ENCODE results near the gene DCUN1D2. TPM values are rescaled to one million over a fixed set of nuclear protein-coding genes. Genes with fewer than 3 reads are reported as not detected.
A peak's percentile ranks its signal among the peaks of the same experiment; 100 is the strongest.

Gene DCUN1D2
- total RNA-seq, 1 donor from 2014 or later: 23.8 TPM

GRCh38 chr13:113475280-113475679 lies 15.2 kb downstream of the DCUN1D2 start:
- H3K27ac ChIP-seq: no peak overlapping the region
- H3K27me3 Mint-ChIP-seq (ENCODE audit: insufficient read depth, low read depth): peaks cover 3% of the 10 kb centered on the region
- peaks cover 54% of the 10 kb centered on the region for H3K36me3 Mint-ChIP-seq
- H3K9ac ChIP-seq: no peak overlapping the region
- DNase-seq (ENCODE audit: low spot score): no peak
- H3K4me3 Mint-ChIP-seq: no peak overlapping the region
- H3K4me2 ChIP-seq: no peak overlapping the region
- H3K36me3 ChIP-seq: peaks cover 10% of the 10 kb centered on the region
- peaks cover 8% of the 10 kb centered on the region for H3K9me3 Mint-ChIP-seq
- H3K27ac Mint-ChIP-seq: no peak overlapping the region
- no peaks in the 10 kb centered on the region for H4K20me1 ChIP-seq (ENCODE audit: low read depth)
- H3K4me3 ChIP-seq: no peak overlapping the region
- H3K79me2 ChIP-seq (ENCODE audit: low read depth): peaks cover 22% of the 10 kb centered on the region
- no peak for TF ChIP-seq EZH2 (IDR thresholded peaks at IDR 0.05)
- no peak for TF ChIP-seq EZH2phosphoT487 (IDR thresholded peaks at IDR 0.05)
- TF ChIP-seq, protein P1, sequence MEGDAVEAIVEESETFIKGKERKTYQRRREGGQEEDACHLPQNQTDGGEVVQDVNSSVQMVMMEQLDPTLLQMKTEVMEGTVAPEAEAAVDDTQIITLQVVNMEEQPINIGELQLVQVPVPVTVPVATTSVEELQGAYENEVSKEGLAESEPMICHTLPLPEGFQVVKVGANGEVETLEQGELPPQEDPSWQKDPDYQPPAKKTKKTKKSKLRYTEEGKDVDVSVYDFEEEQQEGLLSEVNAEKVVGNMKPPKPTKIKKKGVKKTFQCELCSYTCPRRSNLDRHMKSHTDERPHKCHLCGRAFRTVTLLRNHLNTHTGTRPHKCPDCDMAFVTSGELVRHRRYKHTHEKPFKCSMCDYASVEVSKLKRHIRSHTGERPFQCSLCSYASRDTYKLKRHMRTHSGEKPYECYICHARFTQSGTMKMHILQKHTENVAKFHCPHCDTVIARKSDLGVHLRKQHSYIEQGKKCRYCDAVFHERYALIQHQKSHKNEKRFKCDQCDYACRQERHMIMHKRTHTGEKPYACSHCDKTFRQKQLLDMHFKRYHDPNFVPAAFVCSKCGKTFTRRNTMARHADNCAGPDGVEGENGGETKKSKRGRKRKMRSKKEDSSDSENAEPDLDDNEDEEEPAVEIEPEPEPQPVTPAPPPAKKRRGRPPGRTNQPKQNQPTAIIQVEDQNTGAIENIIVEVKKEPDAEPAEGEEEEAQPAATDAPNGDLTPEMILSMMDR (IDR thresholded peaks at IDR 0.05): no peak
- H3F3A ChIP-seq (ENCODE audit: low read depth): peaks cover 13% of the 10 kb centered on the region
- H2AFZ ChIP-seq (replicated peaks): no peak overlapping the region
- H3K4me1 ChIP-seq: no peaks in the 10 kb centered on the region
- peaks cover 4% of the 10 kb centered on the region for H3K4me1 Mint-ChIP-seq
- no peaks in the 10 kb centered on the region for H3K27me3 ChIP-seq
- H3K9me3 ChIP-seq (ENCODE audit: low read depth): no peaks in the 10 kb centered on the region

DNA sequence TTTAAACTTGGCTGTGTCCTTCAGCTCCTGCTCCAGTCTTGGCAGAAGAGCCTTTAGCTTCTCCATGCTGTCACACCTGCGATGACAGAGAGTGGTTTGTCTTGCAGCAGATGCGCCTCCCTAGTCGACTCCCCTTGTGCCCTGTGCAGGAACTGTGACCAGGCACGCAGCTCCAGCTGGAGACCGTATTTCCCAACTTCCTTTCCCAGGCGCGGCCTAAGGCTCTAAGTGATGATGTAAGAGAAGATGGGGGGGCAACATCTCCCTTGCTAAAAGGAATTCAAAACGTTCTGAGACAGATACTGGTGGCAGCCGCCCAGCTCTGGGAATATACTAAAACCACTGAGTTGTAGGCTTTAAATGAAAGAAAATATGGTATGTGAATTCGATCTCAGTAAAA lies 16.3 kb downstream of the DCUN1D2 start:
- Histone ChIP-seq H3K9ac (no peak overlapping the region), H3K27me3 (no peaks in the 10 kb centered on the region), H3K36me3 (peaks cover 5% of the 10 kb centered on the region), H3F3A (ENCODE audit: low read depth) (peaks cover 20% of the 10 kb centered on the region), H4K20me1 (ENCODE audit: low read depth) (no peaks in the 10 kb centered on the region), H3K4me3 (no peak overlapping the region), H2AFZ (replicated peaks) (no peak overlapping the region), H3K27ac (no peak overlapping the region), H3K4me2 (no peak overlapping the region), H3K79me2 (ENCODE audit: low read depth) (peaks cover 24% of the 10 kb centered on the region), H3K9me3 (ENCODE audit: low read depth) (no peaks in the 10 kb centered on the region), H3K4me1 (peaks cover 3% of the 10 kb centered on the region)
- TF ChIP-seq, protein P1 (IDR thresholded peaks at IDR 0.05): no peak
- TF ChIP-seq EZH2phosphoT487 (IDR thresholded peaks at IDR 0.05) (no peak), EZH2 (IDR thresholded peaks at IDR 0.05) (no peak)
- no peak overlapping the region for H3K27ac Mint-ChIP-seq
- no peak overlapping the region for H3K4me3 Mint-ChIP-seq
- peaks cover 10% of the 10 kb centered on the region for H3K9me3 Mint-ChIP-seq
- H3K4me1 Mint-ChIP-seq: peaks cover 14% of the 10 kb centered on the region
- H3K36me3 Mint-ChIP-seq: peaks cover 54% of the 10 kb centered on the region
- DNase-seq (ENCODE audit: low spot score): no peak
- H3K27me3 Mint-ChIP-seq (ENCODE audit: insufficient read depth, low read depth): peaks cover 3% of the 10 kb centered on the region

DNA sequence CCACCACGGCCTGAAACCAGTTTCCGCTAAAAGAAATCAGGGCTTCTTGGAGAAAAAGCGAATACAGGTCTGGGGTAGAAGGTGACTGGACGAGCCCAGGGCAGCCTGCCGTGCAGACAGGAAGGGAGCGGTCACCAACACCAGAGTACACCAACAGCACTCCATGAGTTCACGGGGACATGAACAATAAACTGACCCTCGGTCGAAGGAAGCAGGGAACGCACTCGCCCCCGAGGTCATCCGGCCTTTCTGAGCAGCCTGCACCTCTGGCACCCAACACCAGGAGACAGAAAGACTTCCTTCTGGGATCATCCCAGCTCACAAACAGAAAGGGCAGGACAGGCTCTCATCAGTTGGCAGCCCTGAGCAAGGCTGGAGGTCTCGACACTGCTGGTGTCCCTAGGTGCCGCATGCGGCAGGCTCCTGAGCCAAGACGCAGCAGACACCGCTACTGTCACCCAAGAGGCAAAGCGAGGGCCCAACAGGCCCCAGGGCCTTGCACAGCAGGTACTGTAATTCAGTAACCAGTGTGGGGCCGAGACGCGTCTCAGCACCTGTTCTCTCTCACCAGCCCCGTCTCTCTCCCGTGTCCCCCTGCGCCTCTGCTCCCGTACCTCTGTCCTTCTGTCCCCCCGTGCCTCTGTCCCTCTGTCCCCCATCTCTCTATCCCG lies 18.0 kb downstream of the DCUN1D2 start:
- Histone ChIP-seq H3F3A (ENCODE audit: low read depth) (peaks cover 33% of the 10 kb centered on the region), H3K4me3 (no peak overlapping the region), H3K4me1 (peaks cover 14% of the 10 kb centered on the region), H4K20me1 (ENCODE audit: low read depth) (no peaks in the 10 kb centered on the region), H3K27me3 (no peaks in the 10 kb centered on the region), H3K4me2 (no peak overlapping the region), H2AFZ (replicated peaks) (no peak overlapping the region), H3K9me3 (ENCODE audit: low read depth) (no peaks in the 10 kb centered on the region), H3K79me2 (ENCODE audit: low read depth) (peaks cover 30% of the 10 kb centered on the region), H3K27ac (peak overlapping the region; percentile 73), H3K36me3 (no peaks in the 10 kb centered on the region), H3K9ac (no peak overlapping the region)
- Mint-ChIP-seq H3K27ac (no peak overlapping the region), H3K4me3 (no peak overlapping the region), H3K36me3 (peaks cover 56% of the 10 kb centered on the region), H3K9me3 (peaks cover 10% of the 10 kb centered on the region), H3K4me1 (peaks cover 26% of the 10 kb centered on the region), H3K27me3 (ENCODE audit: insufficient read depth, low read depth) (peaks cover 3% of the 10 kb centered on the region)
- DNase-seq (ENCODE audit: low spot score): no peak
- TF ChIP-seq EZH2phosphoT487 (IDR thresholded peaks at IDR 0.05) (no peak), EZH2 (IDR thresholded peaks at IDR 0.05) (no peak)
- TF ChIP-seq, protein P1 (IDR thresholded peaks at IDR 0.05): no peak
